HepG2 (cell line): ENCODE data around the gene SLC35F3. TPM values are rescaled to one million over a fixed set of nuclear protein-coding genes. Genes with fewer than 3 reads are reported as not detected.
A peak's percentile ranks its signal among the peaks of the same experiment; 100 is the strongest.
"Not testable (repeated sequence)": the region's sequence is repeated elsewhere in the genome, so short reads cannot be mapped to it uniquely, and the experiment has no call there.

Source experiments
- ATAC-seq: fragments of 200-7000 bp; cut with Tn5 transposase; 3 replicates; pipeline ENCODE4 v1.9.1; 2020; ENCODE audit warnings: mild to moderate bottlenecking, moderate library complexity
- BruUV-seq: library from RNA; stranded (reverse); fragments of 400-500 nt; replicated peaks from 2 replicates; lab custom pipeline; 2021; lab: Mats Ljungman, UMichigan
- CTCF ChIA-PET: fragments of 300-600 bp; formaldehyde crosslinking; extraction: SDS; loops from one replicate; lab custom pipeline; 2021; ENCODE audit warnings: low total read pairs, inconsistent platforms, low intra/inter-chr PET ratio; lab: Yijun Ruan, JAX
- POLR2A ChIA-PET: fragments of 350-600 bp; sonication (Branson Sonifier 250); formaldehyde crosslinking; loops from one replicate; lab custom pipeline; 2020; ENCODE audit warnings: antibody characterized with exemption, inconsistent platforms; lab: Yijun Ruan, JAX
- DNase-seq: peaks from one replicate; pipeline ENCODE4 v3.0.0-alpha.2; 2015; ENCODE audit warnings: low spot score
- FAIRE-seq: peaks from 3 replicates; lab custom pipeline; 2011; peaks lifted over from hg19 to GRCh38; lab: Jason Lieb, UNC
- H2AFZ ChIP-seq: one replicate; pipeline ENCODE4 v1.6.1; 2011; ENCODE audit warnings: low read length, inconsistent platforms
- H3K27ac ChIP-seq: fragments of 300-600 bp; 3 replicates; pipeline ENCODE4 v1.8.0; 2011; ENCODE audit warnings: mixed run types, mild to moderate bottlenecking, mixed read lengths, low read length, inconsistent platforms; ENCODE audit not compliant: insufficient read depth; ENCODE audit errors: extremely low read length
- H3K27me3 ChIP-seq, 2 experiments: fragments of 200-600 bp in 1 of 2; 2 replicates in 1 of 2; 3 replicates in 1 of 2; pipeline versions ENCODE4 v1.6.0 to v1.8.0; 2011; ENCODE audit warnings: low read length in 2 of 2, mild to moderate bottlenecking in 2 of 2, moderate library complexity in 2 of 2, inconsistent platforms in 1 of 2; ENCODE audit not compliant: insufficient read depth in 2 of 2, control insufficient read depth in 1 of 2
- H3K36me3 ChIP-seq, 2 experiments: fragments of 200-600 bp in 1 of 2; replicated peaks in 1 of 2; 2 replicates in 1 of 2; 3 replicates in 1 of 2; pipeline versions ENCODE4 v1.5.1 to v1.8.0; 2011; ENCODE audit warnings: low read length in 2 of 2, inconsistent platforms in 1 of 2; ENCODE audit not compliant: insufficient read depth in 2 of 2, control insufficient read depth in 1 of 2
- H3K4me1 ChIP-seq: 2 replicates; pipeline ENCODE4 v1.5.1; 2012; ENCODE audit warnings: low read length, inconsistent platforms; ENCODE audit not compliant: insufficient read depth
- H3K4me2 ChIP-seq: 2 replicates; pipeline ENCODE4 v1.6.0; 2011; ENCODE audit warnings: low read depth, low read length, inconsistent platforms
- H3K4me3 ChIP-seq, 3 experiments: fragments of 200-600 bp in 1 of 3; sonication (generic), shearing (Covaris generic) in 1 of 3; replicated peaks in 1 of 3; 2 replicates each; pipeline ENCODE4 v1.5.1; 2011 to 2016; ENCODE audit warnings: low read length in 3 of 3, inconsistent platforms in 2 of 3, low read depth in 2 of 3, mild to moderate bottlenecking in 2 of 3, control low read depth in 1 of 3, mixed read lengths in 1 of 3; ENCODE audit not compliant: insufficient read depth in 1 of 3
- H3K79me2 ChIP-seq: one replicate; pipeline ENCODE4 v1.6.1; 2011; ENCODE audit warnings: low read length, inconsistent platforms; ENCODE audit not compliant: insufficient read depth
- H3K9ac ChIP-seq: 2 replicates; pipeline ENCODE4 v1.6.0; 2011; ENCODE audit warnings: mild to moderate bottlenecking, low read depth, low read length, inconsistent platforms; ENCODE audit not compliant: insufficient read depth
- H3K9me3 ChIP-seq: 2 replicates; pipeline ENCODE4 v1.5.1; 2012; ENCODE audit warnings: mild to moderate bottlenecking, low read length
- H4K20me1 ChIP-seq: 2 replicates; pipeline ENCODE4 v1.6.0; 2011; ENCODE audit warnings: inconsistent platforms, mild to moderate bottlenecking, low read length, moderate library complexity; ENCODE audit not compliant: insufficient read depth
- ELF4 ChIP-seq: sonication (generic); formaldehyde crosslinking; IDR thresholded peaks from 2 replicates; pipeline ENCODE4 v1.5.0; 2020; ENCODE audit warnings: missing genetic modification reagents, mild to moderate bottlenecking, moderate library complexity, borderline replicate concordance
- HDAC1 ChIP-seq: sonication (generic); formaldehyde crosslinking; IDR thresholded peaks from 2 replicates; pipeline ENCODE4 v1.5.1; 2020; ENCODE audit warnings: mild to moderate bottlenecking, missing genetic modification reagents
- KLF12 ChIP-seq: sonication (generic); formaldehyde crosslinking; IDR thresholded peaks from 2 replicates; pipeline ENCODE4 v1.4.0; 2020; ENCODE audit warnings: missing genetic modification reagents, borderline replicate concordance
- MAZ ChIP-seq, 2 experiments: sonication (generic) in 1 of 2; formaldehyde crosslinking in 1 of 2; IDR thresholded peaks; 2 replicates each; pipeline versions ENCODE4 v1.5.0 to v1.6.1; 2012 to 2020; ENCODE audit warnings: low read depth in 2 of 2, mild to moderate bottlenecking in 2 of 2, borderline replicate concordance in 1 of 2, improper control_type of control experiment in 1 of 2, low read length in 1 of 2, missing genetic modification reagents in 1 of 2, moderate library complexity in 1 of 2
- MED1 ChIP-seq: sonication (generic); formaldehyde crosslinking; IDR thresholded peaks from 2 replicates; pipeline ENCODE4 v1.4.0; 2020; ENCODE audit warnings: missing genetic modification reagents
- NAIF1 ChIP-seq: sonication (generic); formaldehyde crosslinking; IDR thresholded peaks from 2 replicates; pipeline ENCODE4 v1.5.0; 2020; ENCODE audit warnings: mild to moderate bottlenecking, missing genetic modification reagents, borderline replicate concordance
- NFKB2 ChIP-seq: sonication (generic); formaldehyde crosslinking; IDR thresholded peaks from 2 replicates; pipeline ENCODE4 v1.4.0; 2020; ENCODE audit warnings: missing genetic modification reagents, borderline replicate concordance
- PHF20 ChIP-seq: sonication (generic); formaldehyde crosslinking; IDR thresholded peaks from 2 replicates; pipeline ENCODE4 v1.5.0; 2020; ENCODE audit warnings: mild to moderate bottlenecking, missing genetic modification reagents
- POLR2A ChIP-seq, 2 experiments: IDR thresholded peaks; 2 replicates each; pipeline ENCODE4 v1.6.1; 2011; ENCODE audit warnings: low read depth in 2 of 2, low read length in 2 of 2, mild to moderate bottlenecking in 1 of 2, moderate library complexity in 1 of 2; ENCODE audit not compliant: insufficient read depth in 1 of 2
- ZBTB2 ChIP-seq: sonication (generic); formaldehyde crosslinking; IDR thresholded peaks from 2 replicates; pipeline ENCODE4 v1.8.0; 2022; ENCODE audit warnings: low read depth, missing genetic modification reagents
- ZBTB38 ChIP-seq: sonication (generic); formaldehyde crosslinking; IDR thresholded peaks from 2 replicates; pipeline ENCODE4 v1.5.1; 2020; ENCODE audit warnings: mild to moderate bottlenecking, missing genetic modification reagents
- ZBTB7A ChIP-seq: sonication (generic); formaldehyde crosslinking; IDR thresholded peaks from 2 replicates; pipeline ENCODE4 v1.8.0; 2022; ENCODE audit warnings: mild to moderate bottlenecking, missing genetic modification reagents
- ZFY ChIP-seq: sonication (generic); formaldehyde crosslinking; IDR thresholded peaks from 2 replicates; pipeline ENCODE4 v1.4.0; 2020; ENCODE audit warnings: missing genetic modification reagents
- ZNF232 ChIP-seq: sonication (generic); formaldehyde crosslinking; IDR thresholded peaks from 2 replicates; pipeline ENCODE4 v1.4.0; 2020; ENCODE audit warnings: missing genetic modification reagents, borderline replicate concordance
- ZNF772 ChIP-seq: sonication (generic); formaldehyde crosslinking; IDR thresholded peaks from 2 replicates; pipeline ENCODE4 v1.5.0; 2020; ENCODE audit warnings: mild to moderate bottlenecking, missing genetic modification reagents
- ZSCAN31 ChIP-seq: sonication (generic); formaldehyde crosslinking; IDR thresholded peaks from 2 replicates; pipeline ENCODE4 v1.5.0; 2020; ENCODE audit warnings: low read depth, mild to moderate bottlenecking, missing genetic modification reagents
- WGBS: methylation state at CpG from one replicate; pipeline ENCODE4 v1.1.6; 2017; ENCODE audit warnings: low lambda C conversion rate; 5-methylcytosine and 5-hydroxymethylcytosine counted together
- in situ Hi-C: cut with HindIII; loops from 2 replicates; pipeline ENCODE4 v1.10.0; 2017; ENCODE audit warnings: low pct_unique_long_range_greater_than_20kb; ENCODE audit not compliant: extremely low pct_ligation_motif_present
- intact Hi-C: fragments of 100-400 bp; cut with micrococcal nuclease; formaldehyde crosslinking; loops from one replicate; pipeline ENCODE4 v1.10.0; 2022; ENCODE audit not compliant: unreplicated experiment
- polyA plus RNA-seq, 8 experiments: library from polyadenylated mRNA; depleted of rRNA in 3 of 8; stranded (reverse) in 7 of 8; unstranded in 1 of 8; fragments of >200 nt; fragmentation: Illumina TruSeq in 4 of 8; extraction: Trizol in 4 of 8; gene quantifications; 2 replicates each; pipeline versions ENCODE4 v1.2.1 to v1.2.3, GENCODE V29; 2011 to 2016; ENCODE audit warnings: low read depth in 4 of 8, missing spikeins in 1 of 8, mixed read lengths in 1 of 8; ENCODE audit not compliant: insufficient read depth in 1 of 8
- total RNA-seq, 5 experiments: library from RNA; depleted of rRNA; stranded (reverse); fragments of >200 nt; fragmentation: Illumina TruSeq; extraction: Trizol; gene quantifications; 2 replicates each; pipeline ENCODE4 v1.2.3, GENCODE V29; 2016; ENCODE audit warnings: low read depth in 1 of 5
- TF ChIP-seq, protein P1 (sequence below): sonication (generic); formaldehyde crosslinking; IDR thresholded peaks from 2 replicates; pipeline ENCODE4 v1.4.0; 2020; ENCODE audit warnings: missing genetic modification reagents
- TF ChIP-seq, protein P2 (sequence below): sonication (generic); formaldehyde crosslinking; IDR thresholded peaks from 2 replicates; pipeline ENCODE4 v1.5.1; 2020; ENCODE audit warnings: mild to moderate bottlenecking, moderate library complexity, missing genetic modification reagents

The SLC35F3 gene
- total and polyA plus RNA-seq, 2 of the 13 experiments (the other 11 are each of a cell fraction or from before 2014, with no cell fraction given): not detected

GRCh38 chr1:234356615-234357269 lies 452.3 kb downstream of the SLC35F3 start:
- H3K9me3 ChIP-seq; intact Hi-C loops; H3K27me3 ChIP-seq; H4K20me1 ChIP-seq; BruUV-seq; H3K36me3 ChIP-seq; FAIRE-seq; CTCF ChIA-PET; in situ Hi-C loops; H3K79me2 ChIP-seq; TF ChIP-seq MAZ (IDR thresholded peaks at IDR 0.05; ENCODE audit: borderline replicate concordance, low read depth, low read length): not testable (repeated sequence)
- Histone ChIP-seq H2AFZ (peak overlapping the region; percentile 65), H3K4me2 (peak overlapping the region; percentile 62), H3K4me1 (peaks cover 29% of the 10 kb centered on the region), H3K27ac (peak overlapping the region; percentile 55), H3K4me3 (peak overlapping the region; percentile 51 to 64 (median 52); a peak in 5 of 6 replicates), H3K9ac (peak overlapping the region; percentile 49)
- WGBS: 68% methylated on average over 33 of the region's 35 CpGs
- ATAC-seq: peak; percentile 92
- POLR2A ChIA-PET: interaction anchor here (1.1 to 2.0 kb wide), 5 partner anchors 10 to 43 kb away, joined by 3 to 12 read pairs (median 6); partner anchors contain the start of gene COA6
- DNase-seq: peak; percentile 22
- TF ChIP-seq MAZ (CRISPR knock-in tag; IDR thresholded peaks at IDR 0.05; ENCODE audit: low read depth) (0 out of 2 replicates have a peak, but pooled peaks have one; percentile 43), ZFY (CRISPR knock-in tag) (peak; percentile 72), POLR2A (IDR thresholded peaks at IDR 0.05; ENCODE audit: insufficient read depth in 1 of 2, low read depth in 2 of 2, low read length in 2 of 2) (peak; percentile 31 to 65; a peak in 2 of 4 replicates), PHF20 (CRISPR knock-in tag) (peak; percentile 61), NFKB2 (CRISPR knock-in tag) (peak; percentile 49; the same call in 1 of the 2 replicates), ELF4 (0 out of 2 replicates have a peak, but pooled peaks have one; percentile 46), ZNF772 (CRISPR knock-in tag) (peak; percentile 77; the same call in 1 of the 2 replicates), MED1 (CRISPR knock-in tag) (peak; percentile 44), ZBTB2 (CRISPR knock-in tag) (0 out of 2 replicates have a peak, but pooled peaks have one; percentile 50), ZBTB38 (CRISPR knock-in tag) (0 out of 2 replicates have a peak, but pooled peaks have one; percentile 53), ZNF232 (CRISPR knock-in tag) (0 out of 2 replicates have a peak, but pooled peaks have one; percentile 25), HDAC1 (CRISPR knock-in tag) (peak; percentile 51; the same call in 1 of the 2 replicates), KLF12 (0 out of 2 replicates have a peak, but pooled peaks have one; percentile 14), NAIF1 (CRISPR knock-in tag) (0 out of 2 replicates have a peak, but pooled peaks have one; percentile 39), ZSCAN31 (CRISPR knock-in tag) (peak; percentile 70; the same call in 1 of the 2 replicates), ZBTB7A (CRISPR knock-in tag) (0 out of 2 replicates have a peak, but pooled peaks have one; percentile 24)
- TF ChIP-seq, protein P1, sequence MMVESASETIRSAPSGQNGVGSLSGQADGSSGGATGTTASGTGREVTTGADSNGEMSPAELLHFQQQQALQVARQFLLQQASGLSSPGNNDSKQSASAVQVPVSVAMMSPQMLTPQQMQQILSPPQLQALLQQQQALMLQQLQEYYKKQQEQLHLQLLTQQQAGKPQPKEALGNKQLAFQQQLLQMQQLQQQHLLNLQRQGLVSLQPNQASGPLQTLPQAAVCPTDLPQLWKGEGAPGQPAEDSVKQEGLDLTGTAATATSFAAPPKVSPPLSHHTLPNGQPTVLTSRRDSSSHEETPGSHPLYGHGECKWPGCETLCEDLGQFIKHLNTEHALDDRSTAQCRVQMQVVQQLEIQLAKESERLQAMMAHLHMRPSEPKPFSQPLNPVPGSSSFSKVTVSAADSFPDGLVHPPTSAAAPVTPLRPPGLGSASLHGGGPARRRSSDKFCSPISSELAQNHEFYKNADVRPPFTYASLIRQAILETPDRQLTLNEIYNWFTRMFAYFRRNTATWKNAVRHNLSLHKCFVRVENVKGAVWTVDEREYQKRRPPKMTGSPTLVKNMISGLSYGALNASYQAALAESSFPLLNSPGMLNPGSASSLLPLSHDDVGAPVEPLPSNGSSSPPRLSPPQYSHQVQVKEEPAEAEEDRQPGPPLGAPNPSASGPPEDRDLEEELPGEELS (CRISPR knock-in tag): peak; percentile 20; the same call in 1 of the 2 replicates
- TF ChIP-seq, protein P2, sequence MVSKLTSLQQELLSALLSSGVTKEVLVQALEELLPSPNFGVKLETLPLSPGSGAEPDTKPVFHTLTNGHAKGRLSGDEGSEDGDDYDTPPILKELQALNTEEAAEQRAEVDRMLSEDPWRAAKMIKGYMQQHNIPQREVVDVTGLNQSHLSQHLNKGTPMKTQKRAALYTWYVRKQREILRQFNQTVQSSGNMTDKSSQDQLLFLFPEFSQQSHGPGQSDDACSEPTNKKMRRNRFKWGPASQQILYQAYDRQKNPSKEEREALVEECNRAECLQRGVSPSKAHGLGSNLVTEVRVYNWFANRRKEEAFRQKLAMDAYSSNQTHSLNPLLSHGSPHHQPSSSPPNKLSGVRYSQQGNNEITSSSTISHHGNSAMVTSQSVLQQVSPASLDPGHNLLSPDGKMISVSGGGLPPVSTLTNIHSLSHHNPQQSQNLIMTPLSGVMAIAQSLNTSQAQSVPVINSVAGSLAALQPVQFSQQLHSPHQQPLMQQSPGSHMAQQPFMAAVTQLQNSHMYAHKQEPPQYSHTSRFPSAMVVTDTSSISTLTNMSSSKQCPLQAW (CRISPR knock-in tag): peak; percentile 49; the same call in 1 of the 2 replicates
